ENCODE data around the gene TMEM17. TPM values are rescaled to one million over a fixed set of nuclear protein-coding genes. Genes with fewer than 3 reads are reported as not detected.

Gene TMEM17, protein sequence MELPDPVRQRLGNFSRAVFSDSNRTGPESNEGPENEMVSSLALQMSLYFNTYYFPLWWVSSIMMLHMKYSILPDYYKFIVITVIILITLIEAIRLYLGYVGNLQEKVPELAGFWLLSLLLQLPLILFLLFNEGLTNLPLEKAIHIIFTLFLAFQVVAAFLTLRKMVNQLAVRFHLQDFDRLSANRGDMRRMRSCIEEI
- 1.4 and 1.7 TPM in 2 replicates for total RNA-seq

DNA sequence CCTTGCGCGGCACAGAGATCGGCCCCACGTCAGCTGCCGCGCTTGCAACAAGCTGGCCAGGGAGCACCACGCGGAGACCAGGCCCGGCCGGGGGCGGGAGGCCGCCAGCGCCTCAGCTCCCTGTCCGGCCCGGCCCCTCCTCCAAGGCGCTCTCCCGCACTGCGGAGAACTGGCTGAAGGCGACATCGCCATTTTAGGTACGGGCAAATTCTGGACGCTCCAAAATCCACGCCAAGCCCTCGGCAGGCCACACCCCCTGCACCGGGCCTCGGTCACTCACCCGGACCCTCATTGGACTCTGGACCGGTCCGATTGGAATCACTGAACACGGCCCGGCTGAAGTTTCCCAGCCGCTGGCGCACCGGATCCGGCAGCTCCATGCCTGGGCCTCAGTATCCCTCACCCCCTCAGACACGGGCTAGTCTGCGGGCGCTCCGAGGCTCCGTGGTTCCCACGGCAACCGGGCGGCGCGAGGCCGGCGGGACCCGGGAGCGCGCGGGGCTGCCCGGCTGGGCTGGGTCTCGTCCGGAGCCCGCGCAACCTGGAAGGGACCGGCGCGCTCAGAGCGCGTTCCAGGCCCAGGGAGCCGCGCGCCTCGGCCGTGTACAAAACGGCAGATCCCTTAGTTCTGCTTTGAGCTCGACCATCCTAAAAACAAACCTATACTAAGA is at the start of gene TMEM17:
TSS of gene TMEM17 (minus strand) at position 446 of the 671 bp plus-strand sequence. CDS start at position 380, 66 bp downstream.

Other genes with a start within 250 kb of the TMEM17 start
- 155 and 222 TPM in 2 replicates for gene EHBP1, start 199.5 kb upstream of the TMEM17 start, total RNA-seq